Transverse colon (tissue), 4 donors: ENCODE data around the gene TGFB3.

ENCODE experiments used
- EP300 ChIP-seq: sonication (generic); formaldehyde crosslinking; IDR thresholded peaks from one replicate; pipeline ENCODE4 v1.6.1; 2017; ENCODE audit warnings: antibody characterized with exemption, low read depth
- POLR2AphosphoS5 ChIP-seq, 3 donors: sonication (generic); formaldehyde crosslinking; IDR thresholded peaks; one replicate each; pipeline ENCODE4 v1.6.1; 2016; ENCODE audit warnings: antibody characterized with exemption in 3 of 3
- TF ChIP-seq, protein P1 (sequence below), 5 experiments: fragments of 200-600 bp in 3 of 5; fragments of 450-650 bp in 2 of 5; sonication (generic) in 3 of 5; IDR thresholded peaks; 1 replicate in 2 of 5; 2 replicates in 3 of 5; pipeline ENCODE4 v1.5.1; 2016 to 2017; ENCODE audit warnings: antibody characterized with exemption in 5 of 5, inconsistent platforms in 3 of 5, mild to moderate bottlenecking in 2 of 5, moderate library complexity in 1 of 5

DNA sequence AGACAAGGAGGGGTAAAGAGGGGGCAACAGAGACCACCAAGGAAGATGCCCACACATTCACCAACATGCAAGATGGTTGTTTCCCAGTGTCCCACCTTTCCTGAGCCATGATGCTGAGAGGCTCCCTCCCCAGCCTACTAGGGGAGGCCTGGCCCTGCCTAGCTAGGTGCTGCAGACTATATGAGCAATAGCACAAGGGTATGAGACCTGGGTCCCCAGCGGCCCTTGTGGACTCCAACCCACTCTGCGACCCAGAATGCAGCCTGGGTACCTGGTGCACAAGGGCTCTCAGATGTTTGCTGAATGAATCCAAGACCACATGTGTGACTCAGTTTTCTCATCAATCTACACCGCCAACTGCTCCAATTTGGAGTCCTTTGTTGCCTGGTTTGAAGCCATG lies 13.9 kb downstream of the TGFB3 start:
- no peak for TF ChIP-seq EP300
- TF ChIP-seq, protein P1, sequence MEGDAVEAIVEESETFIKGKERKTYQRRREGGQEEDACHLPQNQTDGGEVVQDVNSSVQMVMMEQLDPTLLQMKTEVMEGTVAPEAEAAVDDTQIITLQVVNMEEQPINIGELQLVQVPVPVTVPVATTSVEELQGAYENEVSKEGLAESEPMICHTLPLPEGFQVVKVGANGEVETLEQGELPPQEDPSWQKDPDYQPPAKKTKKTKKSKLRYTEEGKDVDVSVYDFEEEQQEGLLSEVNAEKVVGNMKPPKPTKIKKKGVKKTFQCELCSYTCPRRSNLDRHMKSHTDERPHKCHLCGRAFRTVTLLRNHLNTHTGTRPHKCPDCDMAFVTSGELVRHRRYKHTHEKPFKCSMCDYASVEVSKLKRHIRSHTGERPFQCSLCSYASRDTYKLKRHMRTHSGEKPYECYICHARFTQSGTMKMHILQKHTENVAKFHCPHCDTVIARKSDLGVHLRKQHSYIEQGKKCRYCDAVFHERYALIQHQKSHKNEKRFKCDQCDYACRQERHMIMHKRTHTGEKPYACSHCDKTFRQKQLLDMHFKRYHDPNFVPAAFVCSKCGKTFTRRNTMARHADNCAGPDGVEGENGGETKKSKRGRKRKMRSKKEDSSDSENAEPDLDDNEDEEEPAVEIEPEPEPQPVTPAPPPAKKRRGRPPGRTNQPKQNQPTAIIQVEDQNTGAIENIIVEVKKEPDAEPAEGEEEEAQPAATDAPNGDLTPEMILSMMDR (IDR thresholded peaks at IDR 0.05) = no peak
- no peak for TF ChIP-seq POLR2AphosphoS5 (IDR thresholded peaks at IDR 0.05)
